Effector memory CD4-positive, alpha-beta T cell (primary cell): ENCODE measurements around the gene STRIT1.

Source experiments
- DNase-seq, 3 donors: peaks; one replicate each; pipeline ENCODE4 v3.0.0-alpha.2; 2020
- H3K27ac ChIP-seq: 2 replicates; pipeline ENCODE4 v1.7.0; 2013; ENCODE audit warnings: mild to moderate bottlenecking, low read length, moderate library complexity; ENCODE audit not compliant: insufficient read depth, poor library complexity, severe bottlenecking
- H3K27me3 ChIP-seq: replicated peaks from 2 replicates; pipeline ENCODE4 v1.7.0; 2013; ENCODE audit warnings: mild to moderate bottlenecking, low read length; ENCODE audit not compliant: insufficient read depth, control insufficient read depth, poor library complexity, severe bottlenecking
- H3K36me3 ChIP-seq: 2 replicates; pipeline ENCODE4 v1.7.0; 2013; ENCODE audit warnings: mild to moderate bottlenecking, low read length, moderate library complexity; ENCODE audit not compliant: control insufficient read depth, insufficient read depth
- H3K4me1 ChIP-seq: 2 replicates; pipeline ENCODE4 v1.7.0; 2013; ENCODE audit warnings: low read length, mild to moderate bottlenecking; ENCODE audit not compliant: control insufficient read depth, insufficient read depth, poor library complexity, severe bottlenecking
- H3K4me3 ChIP-seq: 2 replicates; pipeline ENCODE4 v1.7.0; 2013; ENCODE audit warnings: low read length, low read depth, mild to moderate bottlenecking; ENCODE audit not compliant: insufficient read depth, poor library complexity, severe bottlenecking
- H3K9me3 ChIP-seq: 2 replicates; pipeline ENCODE4 v1.7.0; 2013; ENCODE audit warnings: mild to moderate bottlenecking, low read length, moderate library complexity; ENCODE audit not compliant: control insufficient read depth

Gene STRIT1

GRCh38 chr3:155302481-155302880, 9.0 kb upstream of the STRIT1 start:
- DNase-seq = no peak
- Histone ChIP-seq H3K27me3 (no peaks in the 10 kb centered on the region), H3K4me1 (no peaks in the 10 kb centered on the region)

GRCh38 chr3:155297100-155297499, 3.6 kb upstream of the STRIT1 start:
- Histone ChIP-seq H3K27me3 (no peaks in the 10 kb centered on the region), H3K4me3 (no peak overlapping the region), H3K27ac (no peak overlapping the region), H3K4me1 (no peaks in the 10 kb centered on the region), H3K9me3 (no peaks in the 10 kb centered on the region), H3K36me3 (no peaks in the 10 kb centered on the region)
- no peak for DNase-seq

More at GRCh38 chr3:155302481-155302880, 9.0 kb upstream of the STRIT1 start:
- no peak overlapping the region for H3K27ac ChIP-seq
- H3K36me3 ChIP-seq = no peaks in the 10 kb centered on the region
- no peak overlapping the region for H3K4me3 ChIP-seq
- no peaks in the 10 kb centered on the region for H3K9me3 ChIP-seq

DNA sequence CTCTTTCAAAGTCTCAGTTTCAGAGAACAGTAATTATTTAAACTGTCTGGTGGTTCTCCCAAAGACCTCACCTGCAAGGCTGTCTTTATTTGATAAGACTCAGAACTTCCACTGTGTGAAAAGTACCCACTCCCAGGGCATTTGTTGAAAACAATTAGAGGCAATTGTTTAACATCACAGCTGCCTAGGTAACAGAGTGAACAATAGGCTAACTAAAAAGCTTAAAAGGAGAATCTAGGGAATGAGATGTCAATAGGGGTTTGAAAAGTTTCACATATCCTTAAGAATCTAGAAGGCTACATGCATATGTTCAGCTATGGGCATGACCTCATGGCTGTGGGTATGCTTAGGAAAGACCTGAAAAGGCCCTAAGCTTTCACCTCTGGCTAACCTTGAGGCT, 2.9 kb upstream of the STRIT1 start:
- H3K36me3 ChIP-seq = no peaks in the 10 kb centered on the region
- no peak overlapping the region for H3K27ac ChIP-seq
- H3K27me3 ChIP-seq = no peaks in the 10 kb centered on the region
- H3K4me1 ChIP-seq = no peaks in the 10 kb centered on the region
- H3K4me3 ChIP-seq = no peak overlapping the region
- DNase-seq = no peak
- H3K9me3 ChIP-seq = no peaks in the 10 kb centered on the region

DNA sequence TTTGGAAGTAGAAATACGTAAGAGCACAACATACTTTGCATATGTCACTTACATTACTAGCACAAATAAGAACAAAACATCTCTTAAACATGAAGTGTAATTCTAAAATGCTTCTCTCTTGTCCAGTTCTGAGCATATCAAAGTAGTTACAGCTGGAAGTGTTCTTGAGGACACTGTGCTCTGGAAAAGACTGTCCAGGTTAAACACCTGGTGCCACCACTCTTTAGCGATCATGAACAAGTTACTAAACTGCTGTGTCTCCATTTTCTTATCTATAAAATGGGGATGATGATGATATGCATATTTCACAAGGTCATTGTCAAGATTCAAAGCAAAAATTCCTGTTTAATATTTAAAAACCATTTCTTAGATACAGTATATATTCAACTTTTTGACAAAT, 790 bp downstream of the STRIT1 start:
- Histone ChIP-seq H3K9me3 (no peaks in the 10 kb centered on the region), H3K36me3 (no peaks in the 10 kb centered on the region), H3K4me1 (no peaks in the 10 kb centered on the region), H3K4me3 (no peak overlapping the region), H3K27ac (no peak overlapping the region), H3K27me3 (no peaks in the 10 kb centered on the region)
- no peak for DNase-seq

DNA sequence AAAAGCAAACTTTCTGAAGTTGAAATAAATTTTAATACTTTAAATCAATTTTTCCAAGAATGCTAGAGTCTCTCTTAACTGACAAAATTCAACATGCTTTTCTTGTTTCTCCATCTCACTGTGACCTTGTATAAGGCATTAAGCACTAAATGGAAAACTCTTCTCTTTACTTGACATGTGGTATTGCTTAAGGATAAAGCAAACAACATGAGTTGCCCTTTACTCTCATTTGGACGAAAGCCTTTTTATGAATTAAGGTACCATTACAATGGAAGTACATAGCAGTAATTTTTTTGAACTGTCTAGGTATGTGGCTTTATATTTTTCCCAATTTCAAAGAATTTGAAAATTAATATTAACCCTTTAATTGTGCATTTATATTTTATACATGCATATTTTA, 1.4 kb downstream of the STRIT1 start:
- no peaks in the 10 kb centered on the region for H3K27me3 ChIP-seq
- H3K4me3 ChIP-seq = no peak overlapping the region
- no peak for DNase-seq
- H3K27ac ChIP-seq = no peak overlapping the region
- H3K4me1 ChIP-seq = no peaks in the 10 kb centered on the region
- no peaks in the 10 kb centered on the region for H3K36me3 ChIP-seq
- H3K9me3 ChIP-seq = no peaks in the 10 kb centered on the region

DNA sequence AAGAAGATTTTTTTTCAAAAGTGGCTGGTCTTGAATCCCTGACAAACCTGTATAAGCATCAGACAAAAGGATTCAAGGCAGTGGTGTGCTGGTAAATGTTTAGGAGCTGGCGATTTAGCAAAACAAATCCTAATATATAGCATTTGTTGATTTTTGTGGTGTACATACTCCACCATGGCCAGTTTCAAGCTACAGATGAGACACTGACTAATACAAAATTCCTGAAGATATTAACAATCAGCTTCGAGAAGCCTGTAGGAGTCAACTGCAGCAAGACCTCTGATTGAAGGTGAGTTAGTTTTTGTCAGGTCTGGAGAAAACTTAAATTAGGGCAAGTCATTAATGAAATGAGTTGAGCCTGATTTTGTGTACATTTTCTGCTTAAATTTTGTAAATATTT, 6.7 kb downstream of the STRIT1 start:
- Histone ChIP-seq H3K4me1 (no peaks in the 10 kb centered on the region), H3K9me3 (no peaks in the 10 kb centered on the region), H3K36me3 (no peaks in the 10 kb centered on the region), H3K4me3 (no peak overlapping the region), H3K27me3 (no peaks in the 10 kb centered on the region), H3K27ac (no peak overlapping the region)
- DNase-seq = no peak

DNA sequence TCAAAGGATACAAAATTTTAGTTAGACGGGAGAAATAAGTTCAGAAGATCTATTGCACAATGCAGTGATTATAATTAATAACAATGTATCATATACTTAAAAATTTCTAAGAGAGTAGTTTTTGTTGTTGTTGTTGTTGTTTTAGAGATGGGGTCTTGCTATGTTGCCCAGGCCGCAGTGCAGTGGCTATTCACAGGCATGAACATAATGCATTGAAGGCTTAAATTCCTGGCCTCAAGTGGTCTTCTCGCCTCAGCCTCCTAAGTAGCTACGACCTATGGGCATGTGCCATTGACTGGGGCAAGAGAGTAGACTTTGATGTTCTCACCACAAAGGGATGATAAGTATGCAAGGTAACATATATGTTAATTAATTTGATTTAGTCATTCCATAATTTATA, 7.5 kb downstream of the STRIT1 start:
- H3K9me3 ChIP-seq = no peaks in the 10 kb centered on the region
- H3K4me1 ChIP-seq = no peaks in the 10 kb centered on the region

DNA sequence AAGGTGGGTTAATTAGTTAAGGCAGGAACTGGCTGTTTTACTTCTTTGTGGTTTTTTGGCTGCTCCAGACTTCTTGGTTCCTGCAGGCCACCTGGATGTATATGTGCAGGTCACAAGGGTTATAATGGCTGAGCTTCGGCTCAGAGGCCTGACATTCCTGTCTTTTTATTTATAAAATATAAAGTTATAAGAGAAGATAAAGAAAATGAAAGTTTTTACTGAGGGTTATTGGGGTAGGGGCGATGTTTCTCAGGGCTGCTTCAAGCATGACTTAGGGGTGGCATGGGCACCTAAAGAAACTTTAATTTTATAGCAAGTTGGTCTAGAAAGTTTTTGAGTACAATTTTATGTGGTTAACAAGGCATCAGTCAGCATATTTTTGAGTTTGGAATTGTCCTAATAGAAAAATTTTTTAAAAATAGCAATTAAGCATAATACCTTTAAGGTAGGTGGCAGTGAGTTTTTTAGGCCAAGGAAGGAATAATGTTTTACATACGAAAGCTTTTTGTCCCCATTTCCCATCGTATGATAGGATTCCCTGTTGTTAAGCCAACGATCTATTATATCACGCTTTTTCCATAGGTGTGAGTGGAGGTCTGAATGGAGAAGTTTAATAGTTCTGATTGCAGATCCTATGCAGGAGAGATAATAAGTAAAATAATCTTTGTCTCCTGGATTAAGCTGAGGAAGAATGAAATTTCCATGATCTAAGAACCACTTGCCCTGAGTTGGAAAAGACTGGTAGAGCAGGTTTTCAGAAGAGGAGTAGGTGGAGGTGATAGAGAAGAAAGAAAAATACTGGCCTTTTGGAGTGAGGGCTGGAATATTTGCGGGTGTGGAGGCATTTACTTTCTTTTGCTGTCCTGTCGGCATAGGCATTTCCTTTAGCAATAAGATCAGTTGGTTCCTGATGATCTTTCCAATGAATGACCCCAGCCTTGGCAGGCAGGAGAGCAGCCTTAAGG, 10.1 kb downstream of the STRIT1 start:
- Histone ChIP-seq H3K27ac (no peak overlapping the region), H3K4me3 (no peak overlapping the region)
- DNase-seq = no peak

More for the DNA sequence above, 7.5 kb downstream of the STRIT1 start:
- Histone ChIP-seq H3K36me3 (no peaks in the 10 kb centered on the region), H3K27ac (no peak overlapping the region), H3K27me3 (no peaks in the 10 kb centered on the region), H3K4me3 (no peak overlapping the region)
- no peak for DNase-seq

GRCh38 chr3:155282385-155283091, 10.9 kb downstream of the STRIT1 start:
- H3K27ac ChIP-seq = no peak overlapping the region
- H3K9me3 ChIP-seq = no peaks in the 10 kb centered on the region
- no peaks in the 10 kb centered on the region for H3K4me1 ChIP-seq
- H3K27me3 ChIP-seq = no peaks in the 10 kb centered on the region
- H3K36me3 ChIP-seq = no peaks in the 10 kb centered on the region
- no peak for DNase-seq
- no peak overlapping the region for H3K4me3 ChIP-seq

More for the DNA sequence above, 10.1 kb downstream of the STRIT1 start:
- H3K4me1 ChIP-seq = no peaks in the 10 kb centered on the region
- H3K27me3 ChIP-seq = no peaks in the 10 kb centered on the region
- no peaks in the 10 kb centered on the region for H3K9me3 ChIP-seq
- H3K36me3 ChIP-seq = no peaks in the 10 kb centered on the region

DNA sequence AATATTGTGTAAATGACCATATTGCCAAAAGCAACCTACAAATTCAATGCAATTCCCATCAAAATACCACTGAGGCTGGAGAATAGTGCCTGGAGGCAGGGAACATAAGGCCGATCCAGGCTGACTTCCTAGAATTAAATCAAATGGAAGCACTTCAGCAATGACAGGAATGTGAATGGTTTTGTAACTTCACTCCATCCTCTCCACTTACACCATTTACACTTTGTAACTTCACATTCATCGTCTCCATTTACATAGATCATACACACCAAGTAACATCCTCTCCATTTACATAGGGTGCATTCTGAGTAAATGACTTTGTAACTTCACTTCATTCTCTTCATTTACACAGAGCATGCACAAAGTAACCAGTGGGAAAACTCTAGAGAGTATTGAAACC, 11.6 kb downstream of the STRIT1 start:
- DNase-seq = no peak
- no peaks in the 10 kb centered on the region for H3K9me3 ChIP-seq
- H3K27me3 ChIP-seq = no peaks in the 10 kb centered on the region
- no peak overlapping the region for H3K4me3 ChIP-seq
- H3K36me3 ChIP-seq = no peaks in the 10 kb centered on the region
- H3K4me1 ChIP-seq = no peaks in the 10 kb centered on the region
- no peak overlapping the region for H3K27ac ChIP-seq
